Neuronal stem cell (in vitro differentiated cells): ENCODE measurements around the gene MAPRE3.

ENCODE experiments used
- DNase-seq: peaks from one replicate; pipeline ENCODE4 v3.0.0-alpha.2; 2013; ENCODE audit warnings: low spot score
- H2AFZ ChIP-seq: one replicate; pipeline ENCODE4 v1.6.1; 2013; ENCODE audit warnings: mild to moderate bottlenecking, low read length, inconsistent platforms
- H2AK5ac ChIP-seq: 2 replicates; pipeline ENCODE4 v1.6.1; 2013; ENCODE audit warnings: low read depth, mild to moderate bottlenecking, inconsistent platforms, low read length, moderate library complexity, mixed read lengths
- H2BK120ac ChIP-seq: 2 replicates; pipeline ENCODE4 v1.6.1; 2013; ENCODE audit warnings: low read depth, mild to moderate bottlenecking, inconsistent platforms, low read length, moderate library complexity, mixed read lengths
- H2BK12ac ChIP-seq: one replicate; pipeline ENCODE4 v1.6.1; 2013; ENCODE audit warnings: low read length, inconsistent platforms
- H2BK15ac ChIP-seq: 2 replicates; pipeline ENCODE4 v1.6.1; 2013; ENCODE audit warnings: mild to moderate bottlenecking, low read length, inconsistent platforms, mixed read lengths
- H2BK5ac ChIP-seq: one replicate; pipeline ENCODE4 v1.6.1; 2013; ENCODE audit warnings: inconsistent platforms, mild to moderate bottlenecking, low read length, moderate library complexity
- H3K14ac ChIP-seq: one replicate; pipeline ENCODE4 v1.6.1; 2013; ENCODE audit warnings: low read length, inconsistent platforms
- H3K18ac ChIP-seq: 2 replicates; pipeline ENCODE4 v1.6.1; 2013; ENCODE audit warnings: low read length, inconsistent platforms
- H3K23ac ChIP-seq: 2 replicates; pipeline ENCODE4 v1.6.1; 2013; ENCODE audit warnings: low read depth, mild to moderate bottlenecking, mixed read lengths, low read length, inconsistent platforms; ENCODE audit not compliant: poor library complexity
- H3K27ac ChIP-seq: replicated peaks from 3 replicates; pipeline ENCODE4 v1.5.1; 2013; ENCODE audit warnings: low read length, inconsistent platforms
- H3K27me3 ChIP-seq, 3 experiments: 2 replicates each; pipeline ENCODE4 v1.6.1; 2013; ENCODE audit warnings: low read length in 3 of 3, mild to moderate bottlenecking in 2 of 3, inconsistent platforms in 1 of 3, low read depth in 1 of 3, mixed read lengths in 1 of 3, moderate library complexity in 1 of 3; ENCODE audit not compliant: control insufficient read depth in 3 of 3, insufficient read depth in 3 of 3
- H3K36me3 ChIP-seq, 2 donors: replicated peaks in 1 of 2; 2 replicates each; pipeline ENCODE4 v1.6.1; 2013; ENCODE audit warnings: low read length in 2 of 2; ENCODE audit not compliant: control insufficient read depth in 2 of 2, insufficient read depth in 2 of 2
- H3K4ac ChIP-seq: 2 replicates; pipeline ENCODE4 v1.6.1; 2013; ENCODE audit warnings: inconsistent platforms, mild to moderate bottlenecking, low read length, moderate library complexity
- H3K4me1 ChIP-seq, 2 donors: 1 replicate in 1 of 2; 2 replicates in 1 of 2; pipeline ENCODE4 v1.6.1; 2013; ENCODE audit warnings: low read length in 2 of 2, low read depth in 1 of 2; ENCODE audit not compliant: control insufficient read depth in 2 of 2, insufficient read depth in 1 of 2
- H3K4me2 ChIP-seq: one replicate; pipeline ENCODE4 v1.6.1; 2013; ENCODE audit warnings: mild to moderate bottlenecking, low read length, inconsistent platforms; ENCODE audit not compliant: insufficient read depth, poor library complexity, severe bottlenecking
- H3K4me3 ChIP-seq, 2 donors: 2 replicates each; pipeline ENCODE4 v1.5.1; 2013; ENCODE audit warnings: low read length in 2 of 2, mild to moderate bottlenecking in 2 of 2, inconsistent platforms in 1 of 2, moderate library complexity in 1 of 2
- H3K79me1 ChIP-seq: one replicate; pipeline ENCODE4 v1.6.1; 2013; ENCODE audit warnings: low read depth, mild to moderate bottlenecking, inconsistent platforms, low read length, moderate library complexity
- H3K9ac ChIP-seq: one replicate; pipeline ENCODE4 v1.6.1; 2013; ENCODE audit warnings: mild to moderate bottlenecking, low read depth, low read length, inconsistent platforms; ENCODE audit not compliant: poor library complexity
- H3K9me3 ChIP-seq, 2 donors: replicated peaks in 1 of 2; 2 replicates each; pipeline versions ENCODE3 to v1.6.1; 2013; ENCODE audit warnings: low read length in 2 of 2, mild to moderate bottlenecking in 2 of 2, inconsistent platforms in 1 of 2, low read depth in 1 of 2, mixed read lengths in 1 of 2, moderate library complexity in 1 of 2; ENCODE audit not compliant: control insufficient read depth in 2 of 2, insufficient read depth in 1 of 2
- H4K8ac ChIP-seq: one replicate; pipeline ENCODE4 v1.6.1; 2013; ENCODE audit warnings: low read depth, mild to moderate bottlenecking, inconsistent platforms, low read length, moderate library complexity
- H4K91ac ChIP-seq: one replicate; pipeline ENCODE4 v1.6.1; 2013; ENCODE audit warnings: low read length, low read depth, mild to moderate bottlenecking, inconsistent platforms; ENCODE audit not compliant: poor library complexity
- WGBS, 2 donors: extraction: QIAGEN DNeasy Blood & Tissue Kit; methylation state at CpG; one replicate each; pipeline ENCODE4 v1.1.7; 2013; ENCODE audit warnings: missing lambda C conversion rate in 2 of 2, mixed read lengths in 1 of 2; ENCODE audit not compliant: insufficient read length in 2 of 2, insufficient replicate concordance in 1 of 2; ENCODE audit errors: extremely low coverage in 2 of 2; 5-methylcytosine and 5-hydroxymethylcytosine counted together

MAPRE3 gene

DNA sequence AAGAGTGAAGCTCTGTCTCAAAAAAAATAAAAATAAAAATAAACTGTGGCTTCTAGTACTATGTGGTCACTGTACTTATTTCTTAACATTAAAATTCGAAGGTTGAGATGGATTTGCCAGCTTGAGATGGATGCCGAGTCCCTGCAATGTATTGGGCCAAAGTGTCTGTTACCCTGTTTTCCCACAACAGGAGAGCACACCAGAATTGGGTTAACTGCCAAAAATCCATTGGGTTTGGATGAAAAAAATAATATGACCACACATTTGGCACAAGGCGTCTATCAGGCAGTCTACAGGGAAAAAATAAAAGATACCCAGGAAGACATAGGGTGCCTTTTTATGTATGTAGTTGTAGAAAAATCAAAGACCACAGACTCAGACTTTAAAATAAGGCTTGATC is 19.2 kb upstream of the MAPRE3 start:
- Histone ChIP-seq H3K14ac (no peak overlapping the region), H3K27me3 (no peaks in the 10 kb centered on the region), H3K4me2 (no peak overlapping the region), H3K9ac (no peak overlapping the region), H3K9me3 (no peaks in the 10 kb centered on the region), H3K36me3 (peaks cover 33 to 40% of the 10 kb centered on the region in 2 donors), H2BK5ac (no peak overlapping the region), H3K18ac (no peak overlapping the region), H3K4me1 (peaks cover 0 to 2% of the 10 kb centered on the region in 2 donors), H3K27ac (no peak overlapping the region), H4K91ac (no peak overlapping the region), H2AFZ (no peak overlapping the region), H2BK12ac (no peak overlapping the region), H3K23ac (no peak overlapping the region), H2BK15ac (no peak overlapping the region), H2AK5ac (no peak overlapping the region), H2BK120ac (no peak overlapping the region), H4K8ac (no peak overlapping the region), H3K4me3 (no peak overlapping the region), H3K4ac (no peak overlapping the region), H3K79me1 (no peaks in the 10 kb centered on the region)
- no peak for DNase-seq
- no CpG with 5 or more reads among the region's 3 CpGs for WGBS, 2 donors

DNA sequence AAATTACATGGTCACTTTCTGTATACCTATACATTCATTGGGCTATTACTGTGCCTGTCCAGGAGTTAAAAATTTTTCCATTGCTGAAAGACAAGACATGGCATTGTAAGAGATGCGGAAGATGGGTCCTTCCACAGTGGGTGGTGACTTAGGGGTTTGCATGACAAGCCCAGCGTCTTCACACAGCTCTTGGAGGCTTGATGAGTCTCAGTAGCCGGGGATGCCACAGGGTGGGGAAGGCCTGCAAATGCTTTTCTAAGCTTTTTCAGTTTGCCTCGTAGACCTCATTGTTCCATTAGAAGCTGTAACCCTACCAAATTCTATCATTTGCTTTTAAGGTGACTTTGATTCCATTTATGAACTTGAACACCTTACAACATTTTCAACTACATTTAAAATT is 18.1 kb upstream of the MAPRE3 start:
- Histone ChIP-seq H3K4me2 (no peak overlapping the region), H3K18ac (no peak overlapping the region), H4K91ac (no peak overlapping the region), H2BK12ac (no peak overlapping the region), H3K23ac (no peak overlapping the region), H3K9me3 (no peaks in the 10 kb centered on the region), H2BK15ac (no peak overlapping the region), H2AK5ac (no peak overlapping the region), H3K79me1 (no peaks in the 10 kb centered on the region), H3K4ac (no peak overlapping the region), H3K4me3 (no peak overlapping the region), H3K36me3 (peaks cover 22 to 29% of the 10 kb centered on the region in 2 donors), H3K14ac (no peak overlapping the region), H3K4me1 (peaks cover 0 to 2% of the 10 kb centered on the region in 2 donors), H3K27me3 (peaks cover 0 to 4% (median 0%) of the 10 kb centered on the region in 3 experiments), H3K27ac (no peak overlapping the region), H2BK120ac (no peak overlapping the region), H2AFZ (no peak overlapping the region), H2BK5ac (no peak overlapping the region), H4K8ac (no peak overlapping the region), H3K9ac (no peak overlapping the region)
- DNase-seq = no peak
- WGBS, 2 donors = no CpG with 5 or more reads among the region's 4 CpGs

DNA sequence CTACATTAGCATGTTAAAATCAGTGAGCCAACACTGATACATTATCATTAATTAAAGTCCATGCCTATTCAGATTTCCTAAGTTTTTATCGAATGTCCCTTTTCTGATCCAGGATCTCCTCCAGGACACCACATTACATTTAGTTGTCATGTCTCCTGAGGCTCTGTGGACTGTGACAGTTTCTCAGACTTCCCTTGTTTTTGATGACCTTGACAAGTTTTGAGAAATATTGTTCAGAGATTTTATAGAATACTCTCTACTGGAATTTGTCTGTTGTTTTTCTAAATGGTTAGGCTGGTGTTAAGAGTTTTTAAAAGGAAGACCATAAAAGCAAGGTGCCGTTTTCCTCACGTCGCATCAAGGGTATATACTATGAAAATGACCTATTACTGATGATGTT is 16.3 kb upstream of the MAPRE3 start:
- no peaks in the 10 kb centered on the region for H3K79me1 ChIP-seq
- H3K9ac ChIP-seq = no peak overlapping the region
- no peak overlapping the region for H2BK5ac ChIP-seq
- H2BK120ac ChIP-seq = no peak overlapping the region
- peaks cover 0 to 9% (median 0%) of the 10 kb centered on the region in 3 experiments for H3K27me3 ChIP-seq
- H3K4me1 ChIP-seq = peaks cover 0 to 2% of the 10 kb centered on the region in 2 donors
- no peak overlapping the region for H4K91ac ChIP-seq
- H2BK12ac ChIP-seq = no peak overlapping the region
- no peak overlapping the region for H2AFZ ChIP-seq
- peaks cover 9 to 12% of the 10 kb centered on the region in 2 donors for H3K36me3 ChIP-seq
- H3K4ac ChIP-seq = no peak overlapping the region
- H3K27ac ChIP-seq = no peak overlapping the region
- H3K4me2 ChIP-seq = no peak overlapping the region
- H3K9me3 ChIP-seq = no peaks in the 10 kb centered on the region
- DNase-seq = no peak
- H2BK15ac ChIP-seq = no peak overlapping the region
- no peak overlapping the region for H3K4me3 ChIP-seq
- no peak overlapping the region for H3K14ac ChIP-seq
- no CpG with 5 or more reads among the region's 4 CpGs for WGBS, 2 donors
- H4K8ac ChIP-seq = no peak overlapping the region
- H3K18ac ChIP-seq = no peak overlapping the region
- H3K23ac ChIP-seq = no peak overlapping the region
- no peak overlapping the region for H2AK5ac ChIP-seq

DNA sequence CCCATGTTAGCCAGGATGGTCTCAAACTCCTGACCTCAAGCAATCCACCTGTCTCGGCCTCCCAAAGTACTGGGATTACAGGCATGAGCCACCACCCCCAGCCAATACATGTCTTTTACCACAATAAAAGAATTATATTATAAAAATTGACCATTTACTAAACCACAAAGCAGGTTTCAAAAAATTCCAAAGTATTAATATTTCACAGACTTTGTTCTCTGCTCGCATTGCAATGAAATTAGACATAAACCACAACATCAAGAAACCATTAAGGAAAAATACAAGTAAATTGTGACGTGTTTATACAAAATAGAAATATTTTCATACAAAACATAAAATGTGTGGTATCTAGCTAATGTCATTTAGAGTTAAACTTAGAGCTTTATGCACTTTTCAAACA is 13.4 kb upstream of the MAPRE3 start:
- H3K4ac ChIP-seq = no peak overlapping the region
- H4K8ac ChIP-seq = no peak overlapping the region
- H2BK12ac ChIP-seq = no peak overlapping the region
- H3K9me3 ChIP-seq = no peaks in the 10 kb centered on the region
- no peak overlapping the region for H3K4me3 ChIP-seq
- H4K91ac ChIP-seq = no peak overlapping the region
- no peak overlapping the region for H2AFZ ChIP-seq
- H2BK120ac ChIP-seq = no peak overlapping the region
- no peaks in the 10 kb centered on the region for H3K79me1 ChIP-seq
- no peak overlapping the region for H3K18ac ChIP-seq
- no peak overlapping the region for H3K23ac ChIP-seq
- H3K27ac ChIP-seq = no peak overlapping the region
- no peak overlapping the region for H2AK5ac ChIP-seq
- no peak overlapping the region for H3K4me2 ChIP-seq
- H2BK5ac ChIP-seq = no peak overlapping the region
- DNase-seq = no peak
- H3K14ac ChIP-seq = no peak overlapping the region
- no peak overlapping the region for H2BK15ac ChIP-seq
- H3K36me3 ChIP-seq = no peaks in the 10 kb centered on the region
- H3K27me3 ChIP-seq = peaks cover 0 to 20% (median 0%) of the 10 kb centered on the region in 3 experiments
- H3K4me1 ChIP-seq = peaks cover 0 to 4% of the 10 kb centered on the region in 2 donors
- no peak overlapping the region for H3K9ac ChIP-seq
- no CpG with 5 or more reads among the region's 3 CpGs for WGBS, 2 donors
